Endothelial cell of umbilical vein (primary cell): ENCODE measurements around the gene RAB17.

Experiments
- CTCF ChIP-seq, 2 donors: IDR thresholded peaks; 1 replicate in 1 of 2; 2 replicates in 1 of 2; pipeline ENCODE4 v1.5.1; 2011; ENCODE audit warnings: low read length in 2 of 2, mild to moderate bottlenecking in 2 of 2, moderate library complexity in 2 of 2, control low read depth in 1 of 2, inconsistent platforms in 1 of 2, low read depth in 1 of 2; ENCODE audit not compliant: insufficient read depth in 1 of 2; ENCODE audit errors: extremely low read depth in 1 of 2
- EZH2 ChIP-seq: IDR thresholded peaks from 2 replicates; pipeline ENCODE4 v1.6.1; 2012; ENCODE audit warnings: borderline replicate concordance, low read depth, mild to moderate bottlenecking, moderate library complexity, low read length, inconsistent platforms; ENCODE audit not compliant: severe bottlenecking
- FOS ChIP-seq: IDR thresholded peaks from 2 replicates; pipeline ENCODE4 v1.6.1; 2011; ENCODE audit warnings: mild to moderate bottlenecking, low read length, moderate library complexity, borderline replicate concordance; ENCODE audit not compliant: insufficient read depth
- GATA2 ChIP-seq: IDR thresholded peaks from 2 replicates; pipeline ENCODE4 v1.7.0; 2011; ENCODE audit warnings: low read depth, mild to moderate bottlenecking, moderate library complexity, mixed read lengths, low read length; ENCODE audit not compliant: insufficient read length, insufficient read depth
- JUN ChIP-seq: IDR thresholded peaks from 2 replicates; pipeline ENCODE4 v1.6.1; 2011; ENCODE audit warnings: borderline replicate concordance, low read depth; ENCODE audit not compliant: insufficient read length, insufficient read depth
- MAX ChIP-seq: IDR thresholded peaks from 2 replicates; pipeline ENCODE4 v1.6.1; 2011; ENCODE audit not compliant: insufficient read depth, insufficient read length
- MYC ChIP-seq: IDR thresholded peaks from one replicate; pipeline ENCODE4 v1.6.1; 2011; ENCODE audit warnings: mild to moderate bottlenecking, low read depth, low read length
- POLR2A ChIP-seq: IDR thresholded peaks from 2 replicates; pipeline ENCODE4 v1.6.1; 2012; ENCODE audit warnings: low read depth, mild to moderate bottlenecking, control low read depth, low read length
- POLR2AphosphoS5 ChIP-seq: IDR thresholded peaks from 2 replicates; pipeline ENCODE4 v1.6.1; 2012; ENCODE audit warnings: low read depth, mild to moderate bottlenecking, control low read depth, low read length, moderate library complexity; ENCODE audit not compliant: insufficient read depth

GRCh38 chr2:237549643-237550415 is 40.7 kb downstream of the RAB17 start:
- TF ChIP-seq CTCF (IDR thresholded peaks at IDR 0.05; ENCODE audit: extremely low read depth in 1 of 2, insufficient read depth in 1 of 2, low read depth in 1 of 2, low read length in 2 of 2) (no peak), EZH2 (no peak), POLR2A (no peak), POLR2AphosphoS5 (no peak), GATA2 (no peak), FOS (no peak), MAX (no peak), MYC (no peak), JUN (no peak)
